SK-MEL-5 (cell line): Measurements from ENCODE around the gene PLET1. TPM values are rescaled to one million over a fixed set of nuclear protein-coding genes. Genes with fewer than 3 reads are reported as not detected.
"Not testable (repeated sequence)": the region's sequence is repeated elsewhere in the genome, so short reads cannot be mapped to it uniquely, and the experiment has no call there.

Source experiments
- DNase-seq: peaks from one replicate; pipeline ENCODE4 v3.0.0-alpha.2; 2016; ENCODE audit warnings: low read depth, low spot score
- in situ Hi-C: cut with HindIII; loops from 2 replicates; pipeline ENCODE4 v1.10.0; 2016; ENCODE audit warnings: low sequenced_read_pairs, high pct_unique_total_duplicates, low pct_unique_long_range_greater_than_20kb
- total RNA-seq: library from RNA; depleted of rRNA; stranded (reverse); fragments of >200 nt; shearing (Covaris generic); gene quantifications from 2 replicates; pipeline ENCODE4 v1.2.3, GENCODE V29; 2014

Gene PLET1
- total RNA-seq, 1 experiment from 2014 or later = not detected

- in situ Hi-C loops = no loop called here
- DNase-seq = peak; percentile 82
These were observed 34.4 kb downstream of the PLET1 start, which contains the start of gene PTS for GRCh38 chr11:112226062-112226830. Gene PTS (plus strand): TSS chr11:112226428. CDS start chr11:112226444, 16 bp downstream.

- in situ Hi-C loops = no loop called here
- no peak for DNase-seq
These were observed 35.0 kb downstream of the PLET1 start for GRCh38 chr11:112225753-112226061.

- in situ Hi-C loops = no loop called here
These were observed 36.7 kb downstream of the PLET1 start for GRCh38 chr11:112223754-112224532.

DNA sequence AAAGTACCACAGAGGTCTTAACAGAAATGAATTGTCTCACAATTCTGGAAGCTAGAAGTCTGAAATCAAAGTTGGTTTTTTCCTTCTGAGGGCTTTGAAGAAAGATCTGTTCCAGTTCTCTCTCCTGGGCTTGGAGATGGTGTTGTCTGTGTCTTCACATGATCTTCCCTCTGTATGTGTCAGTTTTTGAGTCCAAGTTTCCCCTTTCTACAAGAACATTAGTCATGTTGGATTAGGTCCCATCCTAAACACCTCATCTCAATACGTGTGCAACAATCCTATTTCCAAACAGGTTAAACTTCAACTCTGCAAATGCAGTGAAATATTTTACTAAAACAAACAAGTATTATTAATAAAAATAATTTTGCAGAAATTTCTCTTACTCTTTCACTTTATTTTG lies 37.5 kb downstream of the PLET1 start:
- DNase-seq = no peak
- in situ Hi-C loops = no loop called here

More at GRCh38 chr11:112223754-112224532, 36.7 kb downstream of the PLET1 start:
- DNase-seq = no peak

DNA sequence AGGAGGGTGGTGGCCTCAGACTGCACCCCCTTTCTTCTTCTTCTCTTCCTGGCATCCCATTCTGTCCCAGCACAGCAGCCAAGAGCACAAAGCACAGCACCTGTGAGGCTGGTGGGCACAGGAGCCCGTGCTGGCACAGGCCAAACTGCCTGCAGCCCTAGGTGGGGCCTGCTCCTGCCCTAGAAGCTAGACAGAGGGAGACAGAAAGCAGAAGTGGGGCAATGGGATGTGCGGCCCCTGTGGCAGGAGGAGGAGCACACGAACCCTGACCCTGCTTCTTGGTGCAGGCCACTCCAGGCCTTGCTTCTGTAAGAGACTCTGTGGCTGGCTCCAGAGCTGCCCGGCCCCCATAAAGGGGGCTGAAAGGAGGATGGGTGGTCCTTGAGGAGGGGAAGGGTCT lies 38.4 kb downstream of the PLET1 start:
- in situ Hi-C loops = no loop called here

GRCh38 chr11:112221274-112221835 lies 39.3 kb downstream of the PLET1 start:
- no peak for DNase-seq
- in situ Hi-C loops = no loop called here

More for the DNA sequence above, 38.4 kb downstream of the PLET1 start:
- no peak for DNase-seq

- peak; percentile 72 for DNase-seq
- in situ Hi-C loops = no loop called here
These were observed 41.0 kb downstream of the PLET1 start for GRCh38 chr11:112219476-112220232.

DNA sequence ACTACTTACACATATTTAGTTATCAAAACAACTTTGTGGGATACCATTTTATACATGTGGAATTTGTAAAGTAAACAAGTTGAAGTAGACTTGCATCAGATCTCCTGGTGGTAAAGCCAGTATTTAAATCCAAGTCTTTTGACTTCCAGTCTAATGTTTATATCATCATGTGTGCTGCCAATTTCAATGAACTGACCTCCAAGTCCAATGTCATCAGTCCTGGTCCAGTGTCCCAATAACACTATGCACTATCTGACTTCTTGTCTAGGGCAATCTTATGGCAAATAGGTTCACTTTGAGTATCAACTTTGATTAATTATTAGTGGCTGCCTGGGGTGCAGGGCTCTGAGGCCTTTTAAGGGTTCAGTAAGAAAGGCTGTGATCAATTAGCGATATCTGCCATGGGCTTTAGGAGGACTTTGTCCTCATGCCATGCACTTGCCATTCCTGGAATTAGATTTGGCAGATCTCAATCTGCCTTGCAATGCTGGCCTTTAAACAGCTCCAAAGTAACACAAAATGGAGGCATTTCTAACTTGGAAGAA lies 44.0 kb downstream of the PLET1 start:
- in situ Hi-C loops = no loop called here
- DNase-seq = no peak

GRCh38 chr11:112215621-112216020 lies 45.0 kb downstream of the PLET1 start:
- in situ Hi-C loops = no loop called here
- DNase-seq = no peak

DNA sequence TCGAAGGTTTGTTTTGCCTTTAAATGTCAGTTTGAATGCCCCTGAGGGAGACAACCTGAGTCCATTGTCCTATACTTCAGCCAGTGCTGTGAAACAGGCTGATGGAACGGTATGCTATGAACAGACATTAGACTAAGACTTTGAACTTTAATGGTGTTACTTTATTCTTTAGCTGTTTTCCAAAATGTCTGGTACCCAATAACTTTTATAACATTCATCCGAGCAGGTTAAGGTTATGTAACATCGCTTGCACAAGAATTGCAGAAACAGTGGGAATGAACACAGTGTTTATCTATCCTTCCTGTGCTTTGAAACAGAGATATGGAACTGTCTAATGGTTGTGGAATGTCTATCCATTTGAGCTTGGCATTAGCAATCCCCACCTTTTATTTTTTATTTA lies 46.9 kb downstream of the PLET1 start:
- in situ Hi-C loops = no loop called here
- DNase-seq = no peak

DNA sequence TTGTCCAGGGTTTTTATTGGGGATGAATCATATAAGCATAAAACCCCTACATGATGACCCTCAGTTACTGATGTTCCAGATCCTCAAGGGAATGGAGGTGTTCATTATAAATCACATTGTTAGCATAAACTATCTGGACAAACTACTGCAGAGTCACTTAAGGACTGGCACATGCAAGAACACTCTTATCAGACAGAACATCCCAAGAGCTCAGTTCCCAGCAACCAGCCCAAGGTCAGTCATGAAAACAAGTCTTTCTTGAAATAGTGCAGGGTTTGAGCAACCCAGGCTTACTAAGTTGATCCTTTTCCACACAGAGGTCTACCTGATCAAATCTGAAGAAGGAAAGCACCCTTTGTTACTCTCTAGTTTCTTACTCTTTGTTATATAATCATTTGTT lies 48.0 kb downstream of the PLET1 start:
- in situ Hi-C loops = no loop called here
- DNase-seq = no peak

DNA sequence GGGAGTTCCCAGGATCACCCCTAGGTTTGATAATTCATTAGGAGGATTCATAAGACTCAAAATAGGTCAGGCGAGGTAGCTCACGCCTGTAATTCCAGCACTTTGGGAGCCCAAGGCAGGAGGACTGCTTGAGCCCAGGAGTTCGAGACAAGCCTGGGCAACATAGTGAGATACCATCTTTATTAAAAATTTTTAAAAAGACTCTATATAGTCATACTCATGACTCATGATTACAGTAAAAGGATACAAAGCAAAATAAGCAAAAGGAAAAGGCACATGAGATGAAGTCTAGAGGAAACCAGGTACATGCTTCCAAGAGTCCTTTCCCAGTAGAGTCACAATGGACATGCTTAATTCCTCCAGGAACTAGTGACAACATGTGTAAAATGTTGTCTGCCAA lies 48.4 kb downstream of the PLET1 start:
- no peak for DNase-seq
- in situ Hi-C loops = no loop called here

- in situ Hi-C loops = no loop called here
- no peak for DNase-seq
These were observed 49.1 kb downstream of the PLET1 start for GRCh38 chr11:112211536-112211935.

GRCh38 chr11:112210890-112211289 lies 49.8 kb downstream of the PLET1 start:
- no peak for DNase-seq
- in situ Hi-C loops = no loop called here

DNA sequence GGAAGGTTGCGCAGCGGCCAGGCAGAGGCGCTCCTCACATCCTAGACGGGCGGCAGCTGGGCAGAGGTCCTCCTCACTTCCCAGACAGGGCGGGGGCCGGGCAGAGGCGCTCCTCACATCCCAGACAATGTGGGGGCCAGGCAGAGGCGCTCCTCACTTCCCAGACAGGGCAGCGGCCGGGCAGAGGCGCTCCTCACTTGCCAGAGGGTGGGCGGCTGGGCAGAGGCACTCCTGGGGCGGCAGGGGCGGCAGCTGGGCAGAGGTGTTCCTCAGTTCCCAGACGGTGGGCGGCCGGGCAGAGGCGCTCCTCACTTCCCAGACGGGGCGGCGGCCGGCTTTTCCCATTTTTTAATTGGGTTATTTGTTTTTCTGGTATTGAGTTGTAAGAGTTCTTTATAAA lies 54.6 kb downstream of the PLET1 start:
- no peak for DNase-seq
- in situ Hi-C loops = no loop called here

DNA sequence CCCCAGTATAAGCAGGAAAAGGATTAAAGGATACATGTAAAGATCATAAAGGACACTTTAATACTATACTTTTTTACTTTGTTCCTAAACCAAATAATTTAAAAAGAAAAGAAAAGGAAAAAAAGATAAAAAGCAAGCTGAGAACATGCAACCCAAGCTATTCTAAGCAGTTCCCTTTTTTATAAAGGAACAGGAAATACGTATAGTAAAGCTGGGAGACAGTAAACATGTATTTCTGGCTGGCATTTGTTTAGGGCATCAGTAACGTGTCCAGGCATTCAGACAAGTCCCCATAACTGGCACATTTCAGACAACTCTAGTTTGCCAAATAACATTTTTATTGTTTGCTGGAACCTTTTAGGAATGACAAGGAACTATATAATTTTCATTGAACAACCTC lies 60.4 kb downstream of the PLET1 start:
- in situ Hi-C loops = no loop called here
- DNase-seq = no peak

DNA sequence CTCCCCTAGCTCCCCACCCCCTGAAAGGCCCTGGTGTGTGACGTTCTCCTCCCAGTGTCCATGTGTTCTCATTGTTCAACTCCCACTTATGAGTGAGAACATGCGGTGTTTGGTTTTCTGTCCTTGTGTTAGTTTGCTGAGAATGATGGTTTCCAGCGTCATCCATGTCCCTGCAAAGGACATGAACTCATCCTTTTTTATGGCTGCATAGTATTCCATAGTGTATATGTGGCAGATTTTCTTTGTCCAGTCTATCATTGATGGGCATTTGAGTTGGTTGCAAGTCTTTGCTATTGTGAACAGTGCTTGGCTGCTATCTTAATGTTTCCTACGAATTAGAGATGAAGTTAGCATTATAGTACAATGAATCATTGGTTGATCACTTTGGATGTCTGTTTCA lies 61.6 kb downstream of the PLET1 start:
- DNase-seq, in situ Hi-C loops: not testable (repeated sequence)
